Epithelial cell of esophagus (primary cell): ENCODE data around the gene SHROOM3.

Source experiments
- DNase-seq: peaks from one replicate; pipeline ENCODE4 v3.0.0; 2010; ENCODE audit warnings: low read depth
- H3K4me3 ChIP-seq: 2 replicates; pipeline ENCODE4 v1.5.1; 2011; ENCODE audit warnings: mild to moderate bottlenecking, low read length, control low read depth
- TF ChIP-seq, protein P1 (sequence below): IDR thresholded peaks from 2 replicates; pipeline ENCODE4 v1.5.1; 2011; ENCODE audit warnings: low read depth, mild to moderate bottlenecking, low read length, control low read depth, inconsistent platforms; ENCODE audit not compliant: insufficient read depth; ENCODE audit errors: missing control alignments

SHROOM3 gene

DNA sequence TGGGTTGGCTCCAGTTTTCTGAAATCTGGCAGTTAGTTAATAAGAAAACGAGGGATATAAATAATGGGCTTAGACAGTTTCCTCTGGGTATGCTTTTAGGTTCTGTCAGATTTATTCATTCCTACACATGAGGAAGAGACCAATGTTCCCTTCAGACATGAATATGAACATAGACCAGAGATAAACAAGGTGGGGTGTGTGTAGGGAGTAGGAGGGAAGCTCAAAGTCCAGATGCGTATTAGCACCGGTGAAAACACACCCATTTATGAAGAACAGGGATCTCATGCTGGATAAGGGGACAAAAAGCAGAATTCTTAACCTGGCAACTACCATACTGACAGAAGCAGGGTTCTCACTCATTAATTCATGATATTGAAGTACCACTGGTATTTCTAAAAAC lies 240.0 kb downstream of the SHROOM3 start:
- no peak for DNase-seq
- no peak overlapping the region for H3K4me3 ChIP-seq
- TF ChIP-seq, protein P1, sequence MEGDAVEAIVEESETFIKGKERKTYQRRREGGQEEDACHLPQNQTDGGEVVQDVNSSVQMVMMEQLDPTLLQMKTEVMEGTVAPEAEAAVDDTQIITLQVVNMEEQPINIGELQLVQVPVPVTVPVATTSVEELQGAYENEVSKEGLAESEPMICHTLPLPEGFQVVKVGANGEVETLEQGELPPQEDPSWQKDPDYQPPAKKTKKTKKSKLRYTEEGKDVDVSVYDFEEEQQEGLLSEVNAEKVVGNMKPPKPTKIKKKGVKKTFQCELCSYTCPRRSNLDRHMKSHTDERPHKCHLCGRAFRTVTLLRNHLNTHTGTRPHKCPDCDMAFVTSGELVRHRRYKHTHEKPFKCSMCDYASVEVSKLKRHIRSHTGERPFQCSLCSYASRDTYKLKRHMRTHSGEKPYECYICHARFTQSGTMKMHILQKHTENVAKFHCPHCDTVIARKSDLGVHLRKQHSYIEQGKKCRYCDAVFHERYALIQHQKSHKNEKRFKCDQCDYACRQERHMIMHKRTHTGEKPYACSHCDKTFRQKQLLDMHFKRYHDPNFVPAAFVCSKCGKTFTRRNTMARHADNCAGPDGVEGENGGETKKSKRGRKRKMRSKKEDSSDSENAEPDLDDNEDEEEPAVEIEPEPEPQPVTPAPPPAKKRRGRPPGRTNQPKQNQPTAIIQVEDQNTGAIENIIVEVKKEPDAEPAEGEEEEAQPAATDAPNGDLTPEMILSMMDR: no peak

DNA sequence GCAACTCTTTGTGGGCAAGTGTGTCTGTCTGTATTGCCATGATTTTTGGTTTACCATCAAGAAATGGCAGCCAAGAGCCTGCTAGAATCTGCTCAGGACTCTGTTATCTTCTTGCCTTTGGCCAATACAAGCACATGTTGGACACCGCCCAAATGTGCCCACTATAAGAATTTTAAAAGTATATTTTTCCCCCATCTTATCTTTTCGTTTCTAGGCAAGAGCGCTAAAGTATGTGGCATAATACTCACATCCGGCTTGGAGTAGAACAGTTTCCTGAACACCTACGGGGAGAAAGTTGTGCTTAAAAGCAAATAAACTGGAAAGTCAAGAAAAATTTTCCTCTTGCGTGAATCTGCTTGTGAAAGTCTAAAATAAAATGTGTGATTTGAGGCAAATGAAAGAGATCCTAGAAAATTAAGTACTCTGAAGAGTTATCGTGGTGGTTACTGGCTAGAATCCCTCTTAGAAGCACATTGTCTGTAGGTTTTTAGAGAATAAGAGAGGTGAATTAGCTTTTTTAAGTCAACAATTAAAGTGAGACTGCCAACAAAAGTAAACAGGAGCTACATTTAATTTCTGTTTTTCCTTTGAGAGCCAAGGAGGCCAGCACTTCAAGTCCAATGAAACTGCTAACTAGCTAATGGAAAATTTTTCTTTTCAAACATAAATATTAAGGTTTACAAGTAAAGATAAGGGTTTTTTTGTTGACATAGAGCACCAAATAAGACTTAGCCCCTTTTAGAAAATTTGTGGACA lies 242.7 kb downstream of the SHROOM3 start:
- TF ChIP-seq, protein P1: no peak
- H3K4me3 ChIP-seq: no peak overlapping the region
- DNase-seq: peak; percentile 29

DNA sequence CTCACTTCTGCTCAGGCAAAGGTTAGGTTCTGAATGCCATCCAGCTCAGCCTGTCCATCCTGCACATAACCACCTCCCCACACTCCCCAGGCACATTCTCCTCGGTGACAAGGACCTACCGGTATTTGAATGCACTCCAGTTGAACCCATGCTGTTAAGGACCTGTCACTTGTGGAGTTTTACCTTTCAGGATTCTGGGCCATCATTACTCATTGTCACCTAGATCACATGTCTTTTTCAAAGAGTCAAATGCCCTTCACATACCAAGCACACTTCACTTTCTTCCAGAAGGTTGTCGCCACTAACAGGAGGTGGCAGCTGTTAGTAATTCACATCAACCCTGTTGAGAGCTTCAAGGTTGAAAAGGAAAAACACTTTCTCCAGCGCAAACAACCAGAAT lies 244.7 kb downstream of the SHROOM3 start:
- no peak for DNase-seq
- TF ChIP-seq, protein P1: no peak
- no peak overlapping the region for H3K4me3 ChIP-seq

DNA sequence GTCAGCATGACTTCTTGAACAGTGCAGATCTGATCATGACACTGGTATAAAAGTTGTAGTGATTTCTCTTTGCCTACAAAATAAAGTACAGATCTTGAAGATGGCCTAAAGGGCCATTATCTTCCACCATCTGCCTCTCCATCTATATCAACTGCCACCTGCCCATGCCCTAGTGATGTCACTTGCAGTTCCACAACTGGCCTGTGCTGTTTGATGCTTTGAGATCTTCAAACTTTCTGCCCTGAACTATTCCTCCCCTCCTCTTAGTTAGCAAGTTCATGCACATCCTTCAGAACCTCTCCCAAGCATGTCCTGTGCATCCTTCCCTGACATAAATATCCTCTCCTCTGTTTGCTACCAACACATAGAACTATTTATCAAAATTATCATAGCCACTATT lies 245.9 kb downstream of the SHROOM3 start:
- DNase-seq: no peak
- TF ChIP-seq, protein P1: no peak
- H3K4me3 ChIP-seq: no peak overlapping the region

DNA sequence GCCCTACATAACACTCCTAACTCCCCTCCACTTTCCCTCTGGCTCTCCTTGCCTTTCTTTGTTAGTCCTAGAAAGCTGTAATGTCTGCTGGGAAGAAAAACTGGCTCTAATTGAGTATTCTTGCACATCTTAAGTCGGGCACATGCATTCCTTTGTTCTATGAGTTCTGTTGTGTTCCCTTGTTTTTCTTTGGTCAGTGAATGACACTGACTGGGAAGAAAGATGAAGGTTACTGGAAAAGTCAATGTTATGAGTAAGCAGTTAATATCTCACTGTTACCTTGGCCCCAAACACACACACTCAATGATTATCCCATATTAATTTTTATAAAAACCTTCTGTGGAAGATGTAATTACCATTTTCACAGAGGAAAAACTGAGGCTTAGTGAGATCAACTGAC lies 247.0 kb downstream of the SHROOM3 start:
- DNase-seq: no peak
- H3K4me3 ChIP-seq: no peak overlapping the region
- TF ChIP-seq, protein P1: no peak

DNA sequence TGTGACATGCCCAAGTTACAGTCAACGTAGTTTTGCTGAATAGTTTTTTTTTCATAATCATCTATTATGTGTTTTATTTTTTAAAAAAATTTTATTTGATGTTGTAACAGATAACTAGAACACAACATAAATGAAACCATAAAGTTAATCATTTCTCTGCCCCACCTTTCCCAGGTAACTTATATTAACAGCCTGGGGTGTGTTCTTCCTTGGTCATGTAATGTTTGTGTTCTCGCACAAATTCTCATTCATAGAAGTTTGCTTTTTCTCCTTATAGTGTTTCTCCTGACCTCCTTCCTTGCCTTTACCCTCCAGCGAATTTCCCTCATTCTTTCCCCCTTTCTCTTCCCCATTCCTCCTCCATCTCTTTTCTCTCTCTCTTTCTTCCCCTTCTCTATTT lies 248.1 kb downstream of the SHROOM3 start:
- H3K4me3 ChIP-seq: no peak overlapping the region
- TF ChIP-seq, protein P1: no peak
- no peak for DNase-seq
